ENCODE results near the gene LILRA1.
"Not testable (repeated sequence)": the region's sequence is repeated elsewhere in the genome, so short reads cannot be mapped to it uniquely, and the experiment has no call there.

DNA sequence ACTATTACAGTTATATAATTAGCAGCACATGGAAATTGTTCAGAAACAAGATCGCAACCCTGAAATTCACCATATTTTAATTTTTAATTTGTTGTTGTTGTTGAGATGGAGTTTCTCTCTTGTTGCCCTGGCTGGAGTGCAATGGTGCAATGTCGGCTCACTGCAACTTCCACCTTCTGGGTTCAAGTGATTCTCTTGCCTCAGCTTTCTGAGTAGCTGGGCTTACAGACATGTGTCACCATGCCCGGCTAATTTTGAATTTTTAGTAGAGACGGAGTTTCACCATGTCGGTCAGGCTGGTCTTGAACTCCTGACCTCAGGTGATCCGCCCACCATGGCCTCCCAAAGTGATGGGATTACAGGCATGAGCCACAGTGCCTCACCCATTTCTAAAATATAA lies 30.2 kb upstream of the LILRA1 start:
- not testable (repeated sequence) for TF ChIP-seq BCLAF1 (IDR thresholded peaks at IDR 0.05); RFX5 (IDR thresholded peaks at IDR 0.05; ENCODE audit: low read depth, low read length); MYB (IDR thresholded peaks at IDR 0.05; ENCODE audit: borderline replicate concordance, low read depth, low read length); SUPT20H (IDR thresholded peaks at IDR 0.05; ENCODE audit: borderline replicate concordance, control insufficient read depth, low read depth, low read length); TBL1XR1 (IDR thresholded peaks at IDR 0.05; ENCODE audit: low read depth, low read length); CHD1 (IDR thresholded peaks at IDR 0.05; ENCODE audit: low read depth, low read length); SUZ12 (IDR thresholded peaks at IDR 0.05; ENCODE audit: unreplicated experiment); RAD51 (IDR thresholded peaks at IDR 0.05); ZNF24 (IDR thresholded peaks at IDR 0.05); DPF2 (IDR thresholded peaks at IDR 0.05); E2F4 (IDR thresholded peaks at IDR 0.05; ENCODE audit: low read depth, low read length)
- TF ChIP-seq, protein P1, sequence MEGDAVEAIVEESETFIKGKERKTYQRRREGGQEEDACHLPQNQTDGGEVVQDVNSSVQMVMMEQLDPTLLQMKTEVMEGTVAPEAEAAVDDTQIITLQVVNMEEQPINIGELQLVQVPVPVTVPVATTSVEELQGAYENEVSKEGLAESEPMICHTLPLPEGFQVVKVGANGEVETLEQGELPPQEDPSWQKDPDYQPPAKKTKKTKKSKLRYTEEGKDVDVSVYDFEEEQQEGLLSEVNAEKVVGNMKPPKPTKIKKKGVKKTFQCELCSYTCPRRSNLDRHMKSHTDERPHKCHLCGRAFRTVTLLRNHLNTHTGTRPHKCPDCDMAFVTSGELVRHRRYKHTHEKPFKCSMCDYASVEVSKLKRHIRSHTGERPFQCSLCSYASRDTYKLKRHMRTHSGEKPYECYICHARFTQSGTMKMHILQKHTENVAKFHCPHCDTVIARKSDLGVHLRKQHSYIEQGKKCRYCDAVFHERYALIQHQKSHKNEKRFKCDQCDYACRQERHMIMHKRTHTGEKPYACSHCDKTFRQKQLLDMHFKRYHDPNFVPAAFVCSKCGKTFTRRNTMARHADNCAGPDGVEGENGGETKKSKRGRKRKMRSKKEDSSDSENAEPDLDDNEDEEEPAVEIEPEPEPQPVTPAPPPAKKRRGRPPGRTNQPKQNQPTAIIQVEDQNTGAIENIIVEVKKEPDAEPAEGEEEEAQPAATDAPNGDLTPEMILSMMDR (IDR thresholded peaks at IDR 0.05 in 2 of 3, conservative IDR thresholded peaks at IDR 0.05 in 1 of 3; ENCODE audit: control insufficient read depth in 2 of 3, extremely low read depth in 1 of 3, insufficient read depth in 1 of 3, low read depth in 3 of 3, low read length in 3 of 3): not testable (repeated sequence)
- TF ChIP-seq, protein P2, sequence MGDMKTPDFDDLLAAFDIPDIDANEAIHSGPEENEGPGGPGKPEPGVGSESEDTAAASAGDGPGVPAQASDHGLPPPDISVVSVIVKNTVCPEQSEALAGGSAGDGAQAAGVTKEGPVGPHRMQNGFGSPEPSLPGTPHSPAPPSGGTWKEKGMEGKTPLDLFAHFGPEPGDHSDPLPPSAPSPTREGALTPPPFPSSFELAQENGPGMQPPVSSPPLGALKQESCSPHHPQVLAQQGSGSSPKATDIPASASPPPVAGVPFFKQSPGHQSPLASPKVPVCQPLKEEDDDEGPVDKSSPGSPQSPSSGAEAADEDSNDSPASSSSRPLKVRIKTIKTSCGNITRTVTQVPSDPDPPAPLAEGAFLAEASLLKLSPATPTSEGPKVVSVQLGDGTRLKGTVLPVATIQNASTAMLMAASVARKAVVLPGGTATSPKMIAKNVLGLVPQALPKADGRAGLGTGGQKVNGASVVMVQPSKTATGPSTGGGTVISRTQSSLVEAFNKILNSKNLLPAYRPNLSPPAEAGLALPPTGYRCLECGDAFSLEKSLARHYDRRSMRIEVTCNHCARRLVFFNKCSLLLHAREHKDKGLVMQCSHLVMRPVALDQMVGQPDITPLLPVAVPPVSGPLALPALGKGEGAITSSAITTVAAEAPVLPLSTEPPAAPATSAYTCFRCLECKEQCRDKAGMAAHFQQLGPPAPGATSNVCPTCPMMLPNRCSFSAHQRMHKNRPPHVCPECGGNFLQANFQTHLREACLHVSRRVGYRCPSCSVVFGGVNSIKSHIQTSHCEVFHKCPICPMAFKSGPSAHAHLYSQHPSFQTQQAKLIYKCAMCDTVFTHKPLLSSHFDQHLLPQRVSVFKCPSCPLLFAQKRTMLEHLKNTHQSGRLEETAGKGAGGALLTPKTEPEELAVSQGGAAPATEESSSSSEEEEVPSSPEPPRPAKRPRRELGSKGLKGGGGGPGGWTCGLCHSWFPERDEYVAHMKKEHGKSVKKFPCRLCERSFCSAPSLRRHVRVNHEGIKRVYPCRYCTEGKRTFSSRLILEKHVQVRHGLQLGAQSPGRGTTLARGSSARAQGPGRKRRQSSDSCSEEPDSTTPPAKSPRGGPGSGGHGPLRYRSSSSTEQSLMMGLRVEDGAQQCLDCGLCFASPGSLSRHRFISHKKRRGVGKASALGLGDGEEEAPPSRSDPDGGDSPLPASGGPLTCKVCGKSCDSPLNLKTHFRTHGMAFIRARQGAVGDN (IDR thresholded peaks at IDR 0.05): not testable (repeated sequence)

Measured in GM12878 (cell line).